Smooth muscle cell (in vitro differentiated cells): ENCODE measurements around the gene MPZL3. TPM values are rescaled to one million over a fixed set of nuclear protein-coding genes. Genes with fewer than 3 reads are reported as not detected.

Source experiments
- DNase-seq: peaks from one replicate; lab custom pipeline; 2025; ENCODE audit not compliant: unreplicated experiment; lab: John Stamatoyannopoulos, UW
- H2AFZ ChIP-seq: fragments of 200-600 bp; sonication (generic); 2 replicates; pipeline ENCODE4 v1.6.0; 2016; ENCODE audit warnings: antibody characterized with exemption, low read depth, mild to moderate bottlenecking
- H3F3A ChIP-seq: fragments of 200-600 bp; sonication (generic); 2 replicates; pipeline ENCODE4 v1.6.0; 2017; ENCODE audit warnings: antibody characterized with exemption, low read depth
- H3K27ac ChIP-seq: fragments of 200-600 bp; sonication (generic); 2 replicates; pipeline ENCODE4 v1.5.1; 2016; ENCODE audit warnings: low read depth, mild to moderate bottlenecking
- H3K27me3 ChIP-seq: fragments of 200-600 bp; sonication (generic); 2 replicates; pipeline ENCODE4 v1.6.1; 2016; ENCODE audit warnings: low read depth, mild to moderate bottlenecking
- H3K36me3 ChIP-seq: fragments of 200-600 bp; sonication (generic); 2 replicates; pipeline ENCODE4 v1.5.1; 2016; ENCODE audit warnings: low read depth
- H3K4me1 ChIP-seq: fragments of 200-600 bp; sonication (generic); 2 replicates; pipeline ENCODE4 v1.5.1; 2016; ENCODE audit warnings: low read depth
- H3K4me2 ChIP-seq: fragments of 200-600 bp; sonication (generic); 2 replicates; pipeline ENCODE4 v1.6.0; 2016; ENCODE audit warnings: mild to moderate bottlenecking
- H3K4me3 ChIP-seq: fragments of 200-600 bp; sonication (generic); 2 replicates; pipeline ENCODE4 v1.5.1; 2016; ENCODE audit warnings: mild to moderate bottlenecking
- H3K79me2 ChIP-seq: fragments of 200-600 bp; sonication (generic); 2 replicates; pipeline ENCODE4 v1.6.0; 2016; ENCODE audit warnings: low read depth, mild to moderate bottlenecking
- H3K9ac ChIP-seq: fragments of 200-600 bp; sonication (generic); 2 replicates; pipeline ENCODE4 v1.6.0; 2016; ENCODE audit warnings: low read depth
- H3K9me3 ChIP-seq: fragments of 200-600 bp; sonication (generic); replicated peaks from 2 replicates; pipeline ENCODE4 v1.5.1; 2016; ENCODE audit warnings: low read depth
- H4K20me1 ChIP-seq: fragments of 200-600 bp; sonication (generic); 2 replicates; pipeline ENCODE4 v1.6.0; 2016; ENCODE audit warnings: low read depth
- WGBS: methylation state at CpG from one replicate; pipeline ENCODE4 v1.1.7; 2016; ENCODE audit warnings: low lambda C conversion rate; 5-methylcytosine and 5-hydroxymethylcytosine counted together
- polyA plus RNA-seq: library from polyadenylated mRNA; unstranded; fragments of >200 nt; fragmentation: Nextera tagmentation; extraction: Ambion mirVana; gene quantifications from 2 replicates; pipeline ENCODE4 v1.2.1, GENCODE V29; 2016
- total RNA-seq: library from RNA; depleted of rRNA; stranded (reverse); fragments of >200 nt; gene quantifications from 2 replicates; pipeline ENCODE4 v1.2.3, GENCODE V29; 2014
- TF ChIP-seq, protein P1 (sequence below): fragments of 200-600 bp; sonication (generic); IDR thresholded peaks from 2 replicates; pipeline ENCODE4 v1.5.1; 2017; ENCODE audit warnings: borderline replicate concordance, mild to moderate bottlenecking, antibody characterized with exemption; ENCODE audit not compliant: insufficient read depth, poor library complexity, severe bottlenecking

Gene MPZL3
- total and polyA plus RNA-seq, 2 experiments from 2014 or later, result 1.7 to 9.0 TPM

DNA sequence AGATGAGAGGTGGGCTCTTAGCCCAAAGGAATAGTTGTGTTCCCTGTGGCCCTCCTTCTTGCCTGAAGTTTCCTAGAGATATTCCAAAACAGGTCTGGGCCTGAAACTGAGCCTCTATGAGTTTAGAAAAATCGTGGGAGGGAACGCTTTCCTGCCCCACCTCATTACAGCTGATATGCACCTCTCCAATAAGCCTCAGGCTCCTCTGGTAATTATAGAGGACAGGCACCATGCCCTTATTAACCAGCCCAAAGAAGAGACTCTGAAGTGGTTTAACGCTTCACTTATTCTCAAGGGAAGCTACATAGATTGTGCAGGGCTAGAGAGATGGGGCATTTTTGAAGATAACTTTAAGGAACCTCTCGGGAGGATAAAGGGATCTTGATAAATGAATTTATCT lies 15.3 kb upstream of the MPZL3 start:
- Histone ChIP-seq H4K20me1 (no peaks in the 10 kb centered on the region), H3K4me1 (peaks cover 16% of the 10 kb centered on the region), H3K27ac (no peak overlapping the region), H3K9ac (no peak overlapping the region), H3K9me3 (no peaks in the 10 kb centered on the region), H3K79me2 (no peaks in the 10 kb centered on the region), H3K27me3 (peaks cover 74% of the 10 kb centered on the region), H3F3A (no peaks in the 10 kb centered on the region), H3K4me2 (no peak overlapping the region), H3K36me3 (no peaks in the 10 kb centered on the region), H3K4me3 (no peak overlapping the region), H2AFZ (no peak overlapping the region)
- WGBS, result 71% methylated on average over 4 of the region's 4 CpGs
- DNase-seq, result no peak
- TF ChIP-seq, protein P1, sequence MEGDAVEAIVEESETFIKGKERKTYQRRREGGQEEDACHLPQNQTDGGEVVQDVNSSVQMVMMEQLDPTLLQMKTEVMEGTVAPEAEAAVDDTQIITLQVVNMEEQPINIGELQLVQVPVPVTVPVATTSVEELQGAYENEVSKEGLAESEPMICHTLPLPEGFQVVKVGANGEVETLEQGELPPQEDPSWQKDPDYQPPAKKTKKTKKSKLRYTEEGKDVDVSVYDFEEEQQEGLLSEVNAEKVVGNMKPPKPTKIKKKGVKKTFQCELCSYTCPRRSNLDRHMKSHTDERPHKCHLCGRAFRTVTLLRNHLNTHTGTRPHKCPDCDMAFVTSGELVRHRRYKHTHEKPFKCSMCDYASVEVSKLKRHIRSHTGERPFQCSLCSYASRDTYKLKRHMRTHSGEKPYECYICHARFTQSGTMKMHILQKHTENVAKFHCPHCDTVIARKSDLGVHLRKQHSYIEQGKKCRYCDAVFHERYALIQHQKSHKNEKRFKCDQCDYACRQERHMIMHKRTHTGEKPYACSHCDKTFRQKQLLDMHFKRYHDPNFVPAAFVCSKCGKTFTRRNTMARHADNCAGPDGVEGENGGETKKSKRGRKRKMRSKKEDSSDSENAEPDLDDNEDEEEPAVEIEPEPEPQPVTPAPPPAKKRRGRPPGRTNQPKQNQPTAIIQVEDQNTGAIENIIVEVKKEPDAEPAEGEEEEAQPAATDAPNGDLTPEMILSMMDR, result no peak

DNA sequence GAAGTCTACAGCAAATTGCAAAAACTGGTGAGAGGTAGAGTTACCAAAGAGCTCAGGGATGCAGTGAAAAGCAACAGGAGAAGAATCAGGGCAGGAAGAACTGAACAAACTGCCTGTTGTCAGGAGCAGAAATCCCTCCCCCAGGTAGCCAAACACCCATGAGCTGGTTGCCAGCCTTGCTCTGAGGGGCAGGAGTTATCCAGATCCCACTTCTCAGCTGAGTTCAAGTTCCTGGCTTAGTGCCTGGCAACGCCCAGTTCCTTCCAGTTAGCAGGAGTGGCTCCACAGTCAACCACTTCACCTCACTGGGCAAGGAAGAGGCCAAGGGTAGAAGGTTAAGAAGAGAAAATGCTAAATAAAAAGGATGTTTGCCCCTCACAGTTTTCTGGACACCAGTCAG lies 13.8 kb upstream of the MPZL3 start:
- Histone ChIP-seq H3F3A (no peaks in the 10 kb centered on the region), H3K79me2 (no peaks in the 10 kb centered on the region), H3K36me3 (no peaks in the 10 kb centered on the region), H3K4me2 (no peak overlapping the region), H2AFZ (no peak overlapping the region), H3K4me3 (no peak overlapping the region), H3K9ac (no peak overlapping the region), H3K27me3 (peaks cover 83% of the 10 kb centered on the region), H3K4me1 (peaks cover 16% of the 10 kb centered on the region), H3K27ac (no peak overlapping the region), H3K9me3 (no peaks in the 10 kb centered on the region), H4K20me1 (no peaks in the 10 kb centered on the region)
- no peak for DNase-seq
- TF ChIP-seq, protein P1, result no peak
- WGBS, result 88% methylated on average over 1 of the region's 1 CpG

DNA sequence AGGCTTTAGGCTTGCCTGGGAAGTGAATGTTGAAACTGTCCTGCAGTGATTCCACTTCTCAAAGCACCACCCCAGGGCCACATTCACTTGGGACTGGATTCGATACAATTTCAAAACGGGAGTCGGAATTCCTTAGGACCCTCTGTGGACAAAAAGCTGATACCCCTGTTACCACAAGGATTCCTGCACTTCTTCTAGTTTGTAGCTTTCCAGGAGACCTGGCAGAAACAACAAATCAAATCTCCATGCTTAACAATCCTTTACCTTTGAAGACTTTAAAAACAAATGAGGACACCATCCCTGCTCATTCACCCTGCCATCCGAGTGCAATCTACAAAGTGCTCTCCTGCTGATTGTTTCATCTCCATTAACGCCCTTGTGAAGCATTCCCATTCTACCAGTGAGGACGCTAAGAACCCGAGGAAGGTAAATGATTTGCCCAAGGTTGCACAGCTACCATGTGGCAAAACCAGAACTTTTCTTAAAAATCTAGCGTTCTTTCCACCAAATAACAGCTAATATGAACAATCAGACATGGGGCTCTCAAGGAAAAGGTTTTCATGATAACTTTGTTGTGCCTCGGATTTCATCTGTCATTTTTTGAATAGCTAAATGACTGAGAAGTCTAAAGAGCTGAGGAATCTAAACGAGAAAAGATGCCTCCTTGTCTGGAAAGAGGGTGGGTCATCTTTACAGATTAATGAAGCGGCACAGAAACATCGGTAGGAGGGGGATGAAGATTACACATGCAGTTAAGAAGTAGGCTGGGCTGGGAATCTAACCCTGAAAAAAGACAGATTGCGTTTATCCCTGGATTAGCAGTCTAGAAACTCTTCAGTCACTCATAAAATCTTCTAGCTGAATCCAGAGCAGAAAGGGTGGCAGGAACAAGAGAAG lies 12.7 kb upstream of the MPZL3 start:
- TF ChIP-seq, protein P1, result no peak
- no peaks in the 10 kb centered on the region for H3K36me3 ChIP-seq
- H4K20me1 ChIP-seq, result no peaks in the 10 kb centered on the region
- peak overlapping the region; percentile 65 for H3K27ac ChIP-seq
- H3K9me3 ChIP-seq, result no peaks in the 10 kb centered on the region
- H3F3A ChIP-seq, result no peaks in the 10 kb centered on the region
- no peak for DNase-seq
- 34% methylated on average over 13 of the region's 13 CpGs for WGBS
- H3K4me2 ChIP-seq, result peak overlapping the region; percentile 81
- peak overlapping the region; percentile 55 for H3K4me3 ChIP-seq
- no peaks in the 10 kb centered on the region for H3K79me2 ChIP-seq
- peak overlapping the region; percentile 79 for H2AFZ ChIP-seq
- peaks cover 85% of the 10 kb centered on the region for H3K27me3 ChIP-seq
- H3K4me1 ChIP-seq, result peaks cover 16% of the 10 kb centered on the region
- no peak overlapping the region for H3K9ac ChIP-seq
